NCI-H1105 treated with DMSO at 0.1 percent for 48 hours (cell line): ENCODE data around the gene ZNF280D.
"Not testable (repeated sequence)": the region's sequence is repeated elsewhere in the genome, so short reads cannot be mapped to it uniquely, and the experiment has no call there.

ENCODE experiments used
- DNase-seq: peaks from one replicate; lab custom pipeline; 2025; lab: John Stamatoyannopoulos, UW

ZNF280D gene, protein sequence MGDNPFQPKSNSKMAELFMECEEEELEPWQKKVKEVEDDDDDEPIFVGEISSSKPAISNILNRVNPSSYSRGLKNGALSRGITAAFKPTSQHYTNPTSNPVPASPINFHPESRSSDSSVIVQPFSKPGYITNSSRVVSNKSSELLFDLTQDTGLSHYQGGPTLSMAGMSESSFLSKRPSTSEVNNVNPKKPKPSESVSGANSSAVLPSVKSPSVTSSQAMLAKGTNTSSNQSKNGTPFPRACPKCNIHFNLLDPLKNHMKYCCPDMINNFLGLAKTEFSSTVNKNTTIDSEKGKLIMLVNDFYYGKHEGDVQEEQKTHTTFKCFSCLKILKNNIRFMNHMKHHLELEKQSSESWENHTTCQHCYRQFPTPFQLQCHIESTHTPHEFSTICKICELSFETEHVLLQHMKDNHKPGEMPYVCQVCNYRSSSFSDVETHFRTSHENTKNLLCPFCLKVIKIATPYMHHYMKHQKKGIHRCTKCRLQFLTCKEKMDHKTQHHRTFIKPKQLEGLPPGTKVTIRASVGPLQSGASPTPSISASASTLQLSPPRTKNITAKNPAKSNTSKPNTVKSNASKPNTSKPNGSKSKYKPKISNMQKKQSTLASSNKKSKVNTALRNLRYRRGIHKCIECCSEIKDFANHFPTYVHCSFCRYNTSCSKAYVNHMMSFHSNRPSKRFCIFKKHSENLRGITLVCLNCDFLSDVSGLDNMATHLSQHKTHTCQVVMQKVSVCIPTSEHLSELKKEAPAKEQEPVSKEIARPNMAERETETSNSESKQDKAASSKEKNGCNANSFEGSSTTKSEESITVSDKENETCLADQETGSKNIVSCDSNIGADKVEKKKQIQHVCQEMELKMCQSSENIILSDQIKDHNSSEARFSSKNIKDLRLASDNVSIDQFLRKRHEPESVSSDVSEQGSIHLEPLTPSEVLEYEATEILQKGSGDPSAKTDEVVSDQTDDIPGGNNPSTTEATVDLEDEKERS

GRCh38 chr15:56733136-56734012 is at the start of gene ZNF280D:
ZNF280D (minus strand) TSS chr15:56733509; CDS start chr15:56707109, 26,400 bp downstream.
- peak; percentile 50 for DNase-seq

DNA sequence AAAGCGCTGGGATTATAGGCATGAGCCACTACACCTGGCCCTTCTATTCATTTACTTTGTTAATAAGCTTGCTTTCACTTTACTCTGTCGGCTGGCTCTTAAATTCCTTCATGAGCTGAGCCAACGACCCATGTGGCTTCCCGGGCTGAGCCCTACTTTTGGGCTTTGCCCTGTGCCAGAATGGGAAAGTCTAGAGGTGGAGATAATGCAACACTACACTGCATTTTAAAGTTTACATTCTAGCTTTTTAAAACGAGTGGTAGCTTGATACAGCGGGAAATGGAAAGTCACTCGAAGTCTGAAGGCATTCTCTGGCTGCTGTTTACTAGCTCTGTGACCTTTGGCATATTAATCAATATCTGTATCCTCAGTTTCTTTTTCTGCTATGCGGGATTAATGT is 49.0 kb upstream of the ZNF280D start:
- DNase-seq, result no peak

- no peak for DNase-seq
Observed at GRCh38 chr15:56781666-56782065, 48.4 kb upstream of the ZNF280D start.

GRCh38 chr15:56780102-56780725 is 46.9 kb upstream of the ZNF280D start:
- not testable (repeated sequence) for DNase-seq

DNA sequence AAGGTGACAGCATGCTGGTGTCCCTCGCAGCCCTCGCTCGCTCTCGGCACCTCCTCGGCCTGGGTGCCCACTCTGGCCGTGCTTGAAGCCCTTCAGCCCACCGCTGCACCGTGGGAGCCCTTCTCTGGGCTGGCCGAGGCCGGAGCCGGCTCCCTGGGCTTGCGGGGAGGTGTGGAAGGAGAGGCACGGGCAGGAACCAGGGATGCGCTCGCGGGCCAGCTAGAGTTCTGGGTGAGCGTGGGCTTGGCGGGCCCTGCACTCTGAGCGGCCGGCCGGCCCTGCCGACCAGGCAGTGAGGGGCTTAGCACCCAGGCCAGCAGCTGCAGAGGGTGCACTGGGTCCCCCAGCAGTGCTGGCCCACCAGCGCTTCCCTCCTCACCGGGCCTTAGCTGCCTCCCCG is 46.1 kb upstream of the ZNF280D start:
- not testable (repeated sequence) for DNase-seq

DNA sequence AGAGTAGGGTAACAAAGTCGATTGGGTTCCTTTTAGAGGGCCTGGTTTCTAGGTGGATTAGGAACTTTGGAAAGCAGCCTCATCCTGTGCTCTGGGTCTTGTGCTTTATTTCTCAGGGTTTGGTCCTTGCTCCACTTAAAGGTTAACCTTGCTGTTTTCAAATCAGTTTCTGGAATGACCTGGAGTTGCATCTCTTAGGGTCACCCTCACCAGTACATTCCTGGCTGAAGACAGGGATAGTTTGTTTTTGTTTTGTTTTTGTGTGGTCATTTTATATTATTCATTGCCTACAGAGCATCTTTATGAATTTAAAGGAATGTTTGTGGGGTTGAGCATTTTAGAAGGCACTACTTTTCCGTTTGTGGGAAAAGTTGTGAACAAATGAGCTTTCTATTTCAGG is 45.5 kb upstream of the ZNF280D start:
- DNase-seq, result no peak

- no peak for DNase-seq
Observed at GRCh38 chr15:56776839-56777238, 43.5 kb upstream of the ZNF280D start.

DNA sequence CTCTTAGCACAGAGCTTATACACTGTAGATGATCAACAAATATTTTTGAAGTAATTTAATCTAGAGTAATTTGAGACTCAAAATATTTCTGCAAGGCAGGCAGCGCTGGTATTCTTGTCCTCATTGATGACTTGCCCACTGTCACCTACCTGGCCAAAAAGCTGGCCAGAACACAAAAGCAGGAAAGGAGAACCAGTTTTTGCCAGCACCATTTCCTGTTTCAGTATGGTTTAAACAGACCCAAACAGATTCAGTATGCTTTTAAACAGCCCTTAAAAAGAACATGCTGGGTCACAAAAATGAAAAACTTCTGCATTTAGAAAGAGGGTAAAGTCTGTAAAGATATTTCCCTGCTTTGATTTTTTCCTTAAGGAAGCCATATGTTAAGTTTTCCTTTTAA is 42.3 kb upstream of the ZNF280D start:
- no peak for DNase-seq

DNA sequence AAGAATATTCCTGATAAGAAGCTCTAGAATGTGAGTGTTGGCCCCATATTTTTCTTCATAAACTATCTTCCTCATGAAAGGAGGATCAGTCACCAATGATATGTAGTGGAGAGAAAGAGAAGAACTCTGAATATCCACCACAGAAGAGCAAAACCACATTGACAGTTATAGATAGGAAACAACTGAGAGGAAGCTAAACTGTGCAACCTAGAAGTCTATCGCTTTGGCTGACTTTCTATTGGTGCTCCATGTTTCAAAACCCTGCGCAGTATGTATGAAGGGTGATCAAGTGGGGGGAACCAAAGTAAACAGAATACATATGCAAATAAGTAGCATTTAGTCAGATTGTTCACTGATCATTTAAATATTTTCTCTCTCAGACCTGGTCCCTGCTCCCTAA is 41.0 kb upstream of the ZNF280D start:
- no peak for DNase-seq

GRCh38 chr15:56772868-56773639 is 39.7 kb upstream of the ZNF280D start:
- DNase-seq, result peak; percentile 4

DNA sequence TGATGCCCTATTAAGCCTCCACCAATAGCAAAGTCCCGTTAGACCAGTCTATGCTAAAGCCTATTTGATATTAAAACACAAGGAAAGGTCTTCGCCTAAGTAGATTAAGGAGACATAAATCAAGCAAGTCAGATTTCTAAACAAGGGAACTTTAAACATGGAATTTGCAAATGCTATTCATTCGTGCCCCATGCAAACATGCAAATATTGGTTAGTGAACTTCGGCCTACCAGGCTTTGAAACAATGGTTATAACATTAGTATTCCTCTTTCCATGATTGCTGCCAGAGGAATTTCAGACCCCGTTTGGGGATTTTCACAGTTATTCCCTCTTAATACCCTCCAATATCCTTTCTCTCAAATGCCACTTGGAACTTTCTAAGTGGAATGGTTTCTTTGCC is 36.9 kb upstream of the ZNF280D start:
- DNase-seq, result no peak

DNA sequence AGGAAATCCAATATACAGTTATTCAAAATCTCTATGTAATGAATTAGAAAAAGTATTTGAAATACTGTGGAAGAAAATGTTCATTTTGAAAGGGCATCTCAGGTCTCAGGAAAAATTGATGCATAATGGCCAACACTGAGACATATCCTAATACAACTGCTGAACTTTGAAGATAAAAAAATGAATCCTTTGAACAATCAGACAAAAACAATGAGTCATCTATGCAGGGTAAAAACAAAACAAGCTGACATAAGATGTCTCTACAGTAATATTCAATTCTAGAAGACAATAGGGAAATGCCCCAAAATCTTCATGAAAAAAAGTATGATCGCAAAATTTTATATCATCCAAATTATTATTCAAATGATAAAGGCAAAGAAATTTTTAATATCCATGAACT is 34.0 kb upstream of the ZNF280D start:
- DNase-seq, result no peak

DNA sequence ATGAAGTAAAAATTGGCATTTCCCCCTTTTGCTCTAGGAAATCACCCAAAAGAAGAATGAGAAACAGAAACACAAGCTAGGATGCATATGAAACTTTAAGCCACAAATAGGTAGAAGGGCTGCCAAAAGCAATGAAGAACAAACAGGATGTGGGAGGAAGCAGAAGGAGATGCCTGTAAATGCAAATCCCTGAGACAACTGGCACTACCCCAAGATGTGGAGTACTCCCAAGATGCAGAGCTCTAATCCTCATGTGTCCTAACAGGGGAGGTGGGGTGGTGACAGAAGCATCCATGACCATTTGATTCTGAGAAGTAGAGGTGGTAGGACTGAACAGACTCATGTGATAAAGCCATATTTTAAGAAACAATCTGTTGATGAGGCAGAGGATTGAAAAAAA is 31.9 kb upstream of the ZNF280D start:
- DNase-seq, result no peak

- DNase-seq, result no peak
Observed at GRCh38 chr15:56763141-56763895, 30.0 kb upstream of the ZNF280D start.

DNA sequence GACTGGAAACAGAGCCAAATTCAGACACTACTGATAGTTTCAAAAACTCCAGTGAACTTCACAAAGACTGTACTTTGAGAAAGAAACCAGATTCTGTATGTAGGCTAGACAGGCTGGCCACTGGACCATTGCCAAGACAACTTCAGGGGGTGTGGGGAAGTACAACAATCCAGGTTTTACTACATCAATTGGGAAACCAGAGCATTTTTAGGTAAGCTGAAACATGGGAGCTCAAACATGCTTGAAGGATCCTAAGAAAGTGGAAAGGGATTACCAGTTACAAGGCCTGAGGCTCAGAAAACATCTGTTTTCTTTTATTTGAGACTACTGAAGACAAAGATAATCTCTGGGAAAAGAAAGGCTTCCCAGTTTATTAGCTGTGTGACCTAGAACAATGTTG is 26.9 kb upstream of the ZNF280D start:
- no peak for DNase-seq

- DNase-seq, result no peak
Observed at GRCh38 chr15:56759450-56759845, 26.1 kb upstream of the ZNF280D start.

DNA sequence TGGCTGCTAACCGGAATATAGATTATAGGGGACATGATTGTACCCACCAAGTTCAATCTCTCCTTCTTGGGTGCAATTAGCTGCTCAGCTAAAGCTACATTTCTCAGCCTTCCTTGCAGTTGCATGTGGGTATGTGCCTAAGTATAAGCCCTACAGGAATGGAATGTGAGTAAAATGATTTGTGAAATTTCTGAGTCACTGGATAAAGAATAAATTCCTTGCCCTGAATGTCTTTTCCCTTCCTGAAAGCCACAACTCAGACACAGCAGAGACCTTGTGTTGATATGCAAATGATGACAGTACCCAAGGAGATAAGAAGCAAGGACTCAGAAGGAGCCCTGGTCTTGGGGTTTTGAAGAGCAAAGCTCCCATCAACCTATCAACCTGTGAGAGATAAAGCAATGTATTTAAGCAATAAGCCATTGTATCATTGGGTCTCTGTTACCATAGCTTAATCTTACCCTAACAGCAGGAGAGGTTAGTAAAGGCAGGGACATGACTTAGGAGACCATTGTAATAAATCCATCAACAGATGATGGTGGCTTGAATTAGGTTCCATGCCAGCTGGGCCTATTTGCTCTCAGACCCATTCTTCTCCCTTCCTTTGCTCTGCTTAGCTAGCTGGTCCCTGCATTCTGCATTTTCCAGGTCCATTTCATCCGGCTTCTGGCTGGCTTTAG is 25.6 kb upstream of the ZNF280D start:
- DNase-seq, result no peak

DNA sequence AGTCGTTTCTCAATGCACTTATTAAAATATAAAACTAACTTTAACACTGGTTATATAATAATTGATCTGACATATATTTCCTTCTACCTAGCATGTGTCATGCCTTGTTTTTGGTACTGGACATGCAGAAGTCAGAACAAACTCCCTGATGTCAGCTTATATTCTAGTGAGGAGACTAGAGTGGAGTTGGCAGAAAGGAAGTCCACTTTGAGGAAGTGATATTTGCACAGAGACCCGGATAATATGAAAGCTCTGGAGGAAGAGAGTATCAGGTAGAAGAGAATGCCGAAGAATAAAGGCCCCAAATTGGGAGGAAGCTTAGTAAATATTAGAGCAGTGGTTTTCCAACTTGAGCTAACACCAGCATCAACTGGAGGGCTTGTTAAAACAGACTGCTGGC is 24.6 kb upstream of the ZNF280D start:
- DNase-seq, result no peak

DNA sequence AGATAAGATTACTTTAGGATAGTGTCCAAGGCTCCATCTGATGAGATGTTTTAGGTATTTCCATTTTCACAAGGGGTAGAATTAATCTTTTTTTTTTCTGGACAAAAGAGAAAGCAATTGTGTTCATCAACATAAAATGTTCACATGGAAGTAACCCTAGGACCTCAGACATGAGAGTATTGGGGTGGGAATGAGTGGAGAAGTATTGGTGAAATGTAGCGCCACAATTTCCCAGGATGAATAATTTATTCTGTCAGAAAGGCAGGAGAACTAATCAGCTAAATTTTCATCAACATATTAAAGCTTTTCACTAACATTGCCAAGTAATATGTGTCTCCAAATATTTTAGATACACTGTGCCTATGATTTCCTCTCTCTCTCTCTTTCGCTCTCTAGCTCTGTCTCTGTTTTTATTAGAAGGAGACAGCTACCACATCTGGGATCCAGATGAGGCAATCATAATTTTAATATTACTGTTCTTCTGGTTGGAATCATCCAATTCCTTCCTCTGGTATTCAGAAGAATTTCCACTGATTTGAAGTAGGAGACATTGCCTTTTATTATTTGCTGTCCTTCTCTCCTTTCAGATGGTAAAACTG is 21.6 kb upstream of the ZNF280D start:
- DNase-seq, result no peak
